Tibial nerve (tissue), 4 donors: Measurements from ENCODE around the gene CFP.

Experiments used
- CTCF ChIP-seq, 5 experiments: fragments of 200-600 bp in 3 of 5; fragments of 450-650 bp in 2 of 5; sonication (generic) in 3 of 5; IDR thresholded peaks; one replicate each; pipeline ENCODE4 v1.5.1; 2016 to 2019; ENCODE audit warnings: antibody characterized with exemption in 5 of 5, mild to moderate bottlenecking in 3 of 5, moderate library complexity in 2 of 5
- EP300 ChIP-seq, 2 donors: sonication (generic); formaldehyde crosslinking; IDR thresholded peaks; one replicate each; pipeline ENCODE4 v1.6.1; 2017; ENCODE audit warnings: antibody characterized with exemption in 2 of 2, mild to moderate bottlenecking in 1 of 2
- POLR2A ChIP-seq, 2 donors: fragments of 450-650 bp; IDR thresholded peaks; one replicate each; pipeline ENCODE4 v1.6.1; 2017; ENCODE audit warnings: antibody characterized with exemption in 2 of 2, mild to moderate bottlenecking in 2 of 2, moderate library complexity in 2 of 2

GRCh38 chrX:47659421-47659726 is 29.6 kb upstream of the CFP start:
- no peak for TF ChIP-seq EP300 (IDR thresholded peaks at IDR 0.05)
- TF ChIP-seq POLR2A (IDR thresholded peaks at IDR 0.05), result no peak
- TF ChIP-seq CTCF (IDR thresholded peaks at IDR 0.05), result no peak
